Activated CD4-positive, alpha-beta T cell treated with anti-CD3 and anti-CD28 coated beads, Interleukin-2, amount 50 U/mL, for 16 hours (primary cell): ENCODE data around the gene SNTN.
"Not testable (repeated sequence)": the region's sequence is repeated elsewhere in the genome, so short reads cannot be mapped to it uniquely, and the experiment has no call there.

Experiments
- DNase-seq: peaks from one replicate; pipeline ENCODE4 v3.0.0-alpha.2; 2020

The SNTN gene

GRCh38 chr3:63652066-63652725 lies at the start of gene SNTN:
TSS of gene SNTN (plus strand) at chr3:63652675. CDS start at chr3:63652688, 13 bp downstream.
- no peak for DNase-seq

- DNase-seq = no peak
These were observed 44.8 kb upstream of the SNTN start for GRCh38 chr3:63607716-63608115.

DNA sequence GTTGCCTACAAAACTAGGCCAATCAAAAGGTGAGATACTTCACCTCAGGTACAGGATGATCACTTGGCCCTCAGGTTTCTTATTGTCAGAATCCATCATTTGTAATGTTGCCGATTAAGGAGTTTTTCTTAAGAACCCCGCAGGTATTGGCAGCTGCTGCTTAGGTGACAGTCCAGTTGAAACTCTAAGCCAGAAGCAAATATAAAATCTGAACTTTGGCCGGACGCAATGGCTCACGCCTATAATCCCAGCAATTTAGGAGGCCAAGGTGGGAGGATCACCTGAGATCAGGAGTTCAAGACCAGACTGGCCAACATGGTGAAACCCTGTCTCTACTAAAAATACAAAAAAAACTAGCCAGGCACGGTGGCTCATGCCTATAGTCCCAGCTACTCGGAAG lies 43.1 kb upstream of the SNTN start:
- no peak for DNase-seq

DNA sequence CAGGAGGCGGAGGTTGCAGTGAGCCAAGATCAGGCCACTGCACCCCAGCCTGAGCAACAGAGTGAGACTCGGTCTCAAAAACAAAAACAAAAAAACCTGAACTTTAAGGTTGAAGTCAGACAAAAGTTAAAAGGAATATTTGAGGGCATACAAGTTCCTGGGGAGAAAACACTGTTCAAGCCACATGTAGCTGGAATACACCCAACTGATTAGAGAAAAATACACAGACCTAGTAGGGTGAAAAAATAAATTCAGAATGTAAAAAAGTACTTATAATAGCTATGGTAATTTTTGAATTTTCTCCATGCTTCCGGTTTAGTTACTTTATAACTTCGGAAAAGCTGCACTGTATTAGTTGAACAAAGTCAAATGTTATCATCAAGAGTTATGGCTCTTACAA lies 42.6 kb upstream of the SNTN start:
- no peak for DNase-seq

DNA sequence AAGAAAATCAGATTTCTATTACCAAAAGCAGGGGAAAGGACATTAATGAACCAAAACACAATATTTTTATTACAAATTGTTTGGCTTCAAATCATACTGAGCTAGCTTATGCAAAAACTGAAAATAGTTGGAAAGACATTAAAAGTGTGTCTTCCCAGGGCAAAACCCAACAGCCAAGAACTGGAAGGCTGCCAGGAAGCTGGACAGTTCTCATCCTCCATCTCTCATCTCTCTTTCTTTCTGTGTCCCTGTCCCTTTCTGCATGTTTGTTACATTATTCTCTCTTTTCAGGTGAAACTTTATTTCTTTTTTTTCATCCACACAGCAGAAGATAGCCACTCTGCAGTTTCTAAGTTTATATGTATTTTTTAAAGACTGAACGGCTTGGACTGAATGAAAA lies 41.1 kb upstream of the SNTN start:
- DNase-seq = no peak

GRCh38 chr3:63613561-63613960 lies 38.9 kb upstream of the SNTN start:
- DNase-seq = no peak

- no peak for DNase-seq
These were observed 35.1 kb upstream of the SNTN start for GRCh38 chr3:63617391-63617790.

DNA sequence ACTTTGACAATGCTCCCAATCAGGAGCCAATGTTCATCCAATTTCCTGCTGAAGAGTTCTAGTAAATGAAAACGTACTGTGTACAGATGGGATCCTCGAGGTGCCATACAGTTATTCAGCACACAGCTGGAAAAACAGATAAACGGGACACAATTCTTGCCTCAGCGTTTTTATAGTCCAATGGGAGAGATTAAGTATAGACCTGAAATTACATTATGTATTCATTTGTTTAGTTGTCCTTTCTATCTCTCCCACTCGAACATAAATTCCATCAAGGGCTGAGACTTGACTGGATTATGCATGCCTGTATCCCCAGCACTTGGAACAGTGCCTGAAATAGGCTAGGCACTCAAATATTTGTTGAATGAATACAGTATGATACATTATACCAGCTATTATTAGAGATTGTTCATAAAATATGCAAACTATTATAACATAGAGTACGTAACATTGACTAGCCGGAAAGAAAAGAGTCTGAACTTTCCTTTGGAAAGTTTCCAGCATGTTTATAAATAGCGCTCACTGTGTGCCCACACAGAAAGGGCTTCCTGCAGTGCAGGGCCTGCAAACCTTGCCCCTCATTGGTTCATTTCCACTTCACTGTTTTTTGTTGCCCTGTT lies 27.4 kb upstream of the SNTN start:
- DNase-seq = no peak

DNA sequence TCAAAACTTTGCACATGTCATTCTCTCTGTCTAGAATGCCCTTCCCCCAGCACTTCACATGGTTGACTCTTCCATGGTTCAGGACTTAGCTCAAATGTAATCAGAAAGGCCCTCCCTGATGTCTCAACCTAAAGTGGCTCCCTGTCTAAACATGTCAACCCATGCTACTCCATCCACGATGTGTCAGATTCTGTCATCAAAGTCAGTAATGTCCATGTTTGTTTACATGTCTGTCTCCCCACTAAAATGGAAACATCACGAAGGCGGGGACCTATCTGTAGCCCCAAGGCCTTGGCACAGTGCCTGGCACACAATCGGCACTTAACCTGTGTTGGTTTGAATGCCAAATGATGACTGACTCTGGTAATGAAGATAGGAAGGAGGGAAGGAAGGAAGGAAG lies 20.8 kb upstream of the SNTN start:
- DNase-seq = no peak

DNA sequence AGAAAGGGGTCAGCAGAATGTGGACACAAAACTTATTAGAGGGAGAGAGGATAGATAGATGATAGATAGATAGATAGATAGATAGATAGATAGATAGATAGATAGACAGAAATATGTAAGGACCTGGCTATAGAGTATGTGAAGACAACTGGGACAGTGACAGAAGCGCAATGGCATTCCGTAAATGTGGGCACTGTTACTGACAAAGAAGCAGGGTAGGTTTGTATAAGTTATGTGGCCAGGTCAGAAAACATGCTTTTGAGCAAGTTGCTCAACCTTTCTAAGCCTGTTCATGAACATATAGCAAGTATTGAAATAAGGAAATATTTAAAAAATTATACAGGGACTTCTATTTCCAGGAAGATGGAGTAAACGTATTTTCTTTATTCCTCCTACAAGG lies 17.3 kb upstream of the SNTN start:
- no peak for DNase-seq

DNA sequence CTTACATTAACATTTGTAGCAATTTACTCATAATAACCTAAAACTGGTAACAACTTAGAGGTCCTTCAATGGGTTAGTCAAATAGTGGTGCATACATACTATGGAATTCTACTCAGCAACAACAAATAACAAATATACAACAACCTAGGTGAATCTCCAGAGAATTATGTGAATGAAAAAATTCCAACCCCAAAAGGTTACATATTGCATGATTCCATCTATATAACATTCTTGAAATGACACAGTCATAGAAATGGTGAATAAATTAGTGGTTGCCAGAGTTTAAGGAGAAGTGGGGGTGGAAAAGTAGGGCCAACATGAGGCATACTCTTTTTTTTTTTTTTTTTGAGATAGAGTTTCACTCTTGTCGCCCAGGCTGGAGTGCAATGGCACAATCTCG lies 12.7 kb upstream of the SNTN start:
- DNase-seq = no peak

DNA sequence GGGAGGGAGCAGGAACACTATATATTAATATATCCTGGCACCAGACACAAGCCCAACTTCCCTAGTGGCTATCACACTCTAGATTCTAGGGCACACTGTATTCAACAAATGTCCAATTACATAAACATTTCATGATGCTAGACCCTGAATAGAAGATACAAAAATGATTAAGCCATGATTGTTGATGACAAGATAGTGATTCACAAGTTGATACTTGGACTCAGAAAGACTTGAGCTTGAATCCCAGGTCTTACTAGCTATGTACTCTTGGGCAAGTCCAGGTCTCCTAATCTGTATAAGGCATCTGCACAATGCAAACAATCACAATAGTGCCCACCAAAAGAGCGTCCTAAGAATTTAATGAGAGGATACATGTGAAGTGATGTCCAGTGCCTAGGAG lies 10.0 kb upstream of the SNTN start:
- no peak for DNase-seq

DNA sequence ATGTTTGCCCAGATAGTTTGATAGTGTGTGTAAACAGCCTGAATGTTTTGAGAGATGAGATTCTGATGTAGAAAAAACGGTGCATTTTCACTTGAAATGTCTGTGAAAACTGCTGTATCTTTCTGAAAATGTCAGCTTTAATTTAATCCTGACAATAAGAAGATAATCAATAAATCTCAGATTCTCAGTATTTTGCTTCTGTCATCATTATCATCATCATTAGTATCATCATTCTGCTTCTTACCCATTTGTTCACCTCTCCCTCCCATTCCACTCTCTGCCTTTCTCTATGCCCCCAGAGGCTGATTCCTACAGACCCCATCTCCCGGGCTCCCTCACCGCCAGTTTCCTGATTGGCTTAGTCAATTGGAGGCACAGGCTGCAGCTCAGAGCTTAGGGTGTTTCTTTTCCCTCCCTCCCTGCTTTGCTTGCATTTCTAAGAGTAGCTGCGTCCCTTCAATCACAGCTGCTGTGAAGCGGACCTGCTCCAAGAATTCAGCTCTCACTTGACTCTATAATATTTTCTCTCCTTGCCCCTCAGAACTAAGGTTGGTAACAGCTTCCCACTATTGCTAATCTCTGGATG lies 8.2 kb upstream of the SNTN start:
- DNase-seq = no peak

- not testable (repeated sequence) for DNase-seq
These were observed 7.3 kb upstream of the SNTN start for GRCh38 chr3:63644928-63645781.

- DNase-seq = no peak
These were observed 1.7 kb downstream of the SNTN start for GRCh38 chr3:63654211-63654610.

- DNase-seq = no peak
These were observed 2.5 kb downstream of the SNTN start for GRCh38 chr3:63654931-63655330.

DNA sequence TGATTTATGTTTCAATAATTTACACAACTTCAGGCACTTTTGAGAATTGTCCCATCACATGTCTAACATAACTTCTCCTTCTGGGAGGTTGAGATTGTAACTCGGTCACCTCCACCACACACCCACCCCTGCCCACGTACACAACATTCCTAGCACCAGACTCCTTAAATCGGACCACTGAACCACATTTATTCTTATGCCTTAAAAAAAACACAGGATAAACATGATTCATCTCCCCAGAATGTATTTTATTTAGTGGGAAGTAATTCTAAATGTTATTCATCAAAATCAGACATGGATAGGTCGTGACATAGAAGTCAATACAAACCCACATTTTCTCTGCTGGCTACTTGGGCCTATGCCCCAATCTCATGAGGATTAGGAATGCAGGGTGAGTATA lies 3.0 kb downstream of the SNTN start:
- no peak for DNase-seq

GRCh38 chr3:63656786-63657185 lies 4.3 kb downstream of the SNTN start:
- DNase-seq = no peak

GRCh38 chr3:63661242-63661641 lies 8.8 kb downstream of the SNTN start:
- no peak for DNase-seq

DNA sequence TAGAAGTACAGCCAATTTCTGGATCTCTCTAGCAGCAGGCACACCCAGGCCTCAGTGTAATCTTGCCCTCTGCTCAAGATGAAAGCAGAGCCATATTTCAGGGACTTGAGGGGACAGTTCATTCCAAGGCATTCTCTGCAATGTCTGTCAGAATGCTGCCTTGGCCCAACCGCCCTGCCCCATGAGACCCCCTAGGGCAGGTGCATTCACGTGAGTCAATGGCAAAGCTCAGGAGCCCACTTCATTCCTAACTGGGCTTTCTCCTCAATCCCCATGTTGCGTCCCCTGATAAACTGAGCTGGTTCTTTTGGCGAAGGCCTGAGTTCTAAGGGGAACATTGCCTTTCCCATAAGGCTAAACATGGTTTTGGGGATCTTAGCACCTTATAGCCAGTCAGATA lies 9.5 kb downstream of the SNTN start:
- DNase-seq = no peak

GRCh38 chr3:63662500-63662899 lies 10.0 kb downstream of the SNTN start:
- no peak for DNase-seq

- DNase-seq = no peak
These were observed 18.1 kb downstream of the SNTN start for GRCh38 chr3:63670544-63670943.

DNA sequence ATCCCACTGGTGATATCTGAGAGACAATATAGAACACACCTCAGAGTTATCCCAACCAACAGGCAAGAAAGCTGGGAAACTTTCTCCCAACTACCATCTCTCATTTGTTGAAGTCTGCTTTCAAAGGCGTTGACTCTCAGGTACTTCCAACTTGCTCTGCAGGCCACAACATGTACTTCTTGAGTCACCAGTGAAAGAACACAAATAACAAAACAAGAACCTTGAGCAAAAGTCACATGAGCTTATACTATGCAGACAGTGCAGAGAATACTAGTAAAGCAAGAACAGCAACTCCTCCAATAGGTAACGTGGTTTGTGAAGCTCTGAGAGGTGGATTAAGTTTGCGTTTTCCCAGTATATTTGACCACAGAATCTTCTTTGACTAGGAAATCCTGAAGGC lies 20.6 kb downstream of the SNTN start:
- DNase-seq = no peak

- no peak for DNase-seq
These were observed 22.1 kb downstream of the SNTN start for GRCh38 chr3:63674586-63674985.
